Measurements from ENCODE around the gene RAN. TPM values are rescaled to one million over a fixed set of nuclear protein-coding genes. Genes with fewer than 3 reads are reported as not detected.
"Not testable (repeated sequence)": the region's sequence is repeated elsewhere in the genome, so short reads cannot be mapped to it uniquely, and the experiment has no call there.

Gene RAN
- total RNA-seq, 1 donor from 2014 or later: 447 TPM

- not testable (repeated sequence) for DNase-seq (ENCODE audit: low spot score in 2 of 2); FAIRE-seq
Measured at GRCh38 chr12:130848785-130849305, 23.0 kb upstream of the RAN start.

- FAIRE-seq: no peak
- no peak for DNase-seq (ENCODE audit: low spot score in 2 of 2)
Measured at GRCh38 chr12:130849561-130850417, 22.1 kb upstream of the RAN start.

- FAIRE-seq: no peak
- no peak for DNase-seq (ENCODE audit: low spot score in 2 of 2)
Measured at GRCh38 chr12:130850418-130851021, 21.3 kb upstream of the RAN start.

- no peak for DNase-seq (ENCODE audit: low spot score in 2 of 2)
- FAIRE-seq: no peak
Measured at GRCh38 chr12:130856088-130856487, 15.8 kb upstream of the RAN start.

GRCh38 chr12:130858084-130858483, 13.8 kb upstream of the RAN start:
- FAIRE-seq (no peak), DNase-seq (ENCODE audit: low spot score in 2 of 2) (no peak)

GRCh38 chr12:130859161-130859560, 12.7 kb upstream of the RAN start:
- no peak for FAIRE-seq
- no peak for DNase-seq (ENCODE audit: low spot score in 2 of 2)

GRCh38 chr12:130860311-130860710, 11.6 kb upstream of the RAN start:
- FAIRE-seq (no peak), DNase-seq (ENCODE audit: low spot score in 2 of 2) (no peak)

GRCh38 chr12:130862161-130862560, 9.7 kb upstream of the RAN start:
- no peak for DNase-seq (ENCODE audit: low spot score in 2 of 2)
- no peak for FAIRE-seq

- DNase-seq (ENCODE audit: low spot score in 2 of 2); FAIRE-seq: not testable (repeated sequence)
Measured at GRCh38 chr12:130862771-130863170, 9.1 kb upstream of the RAN start.

- FAIRE-seq (no peak), DNase-seq (ENCODE audit: low spot score in 2 of 2) (no peak)
Measured at GRCh38 chr12:130863298-130863697, 8.6 kb upstream of the RAN start.

GRCh38 chr12:130868412-130868811, 3.5 kb upstream of the RAN start:
- DNase-seq (ENCODE audit: low spot score in 2 of 2) (no peak), FAIRE-seq (no peak)

GRCh38 chr12:130870442-130871285, 1.2 kb upstream of the RAN start:
- DNase-seq (ENCODE audit: low spot score in 2 of 2) (peak; percentile 53 to 57), FAIRE-seq (no peak)

- DNase-seq (ENCODE audit: low spot score in 2 of 2): peak; percentile 80 to 82
- FAIRE-seq: no peak
Measured at GRCh38 chr12:130872179-130873096, 572 bp downstream of the RAN start.

GRCh38 chr12:130873106-130873795, 1.4 kb downstream of the RAN start:
- FAIRE-seq: no peak
- DNase-seq (ENCODE audit: low spot score in 2 of 2): no peak

- no peak for FAIRE-seq
- no peak for DNase-seq (ENCODE audit: low spot score in 2 of 2)
Measured at GRCh38 chr12:130873825-130874224, 2.0 kb downstream of the RAN start.

GRCh38 chr12:130874696-130875095, 2.8 kb downstream of the RAN start:
- FAIRE-seq (no peak), DNase-seq (ENCODE audit: low spot score in 2 of 2) (no peak)

GRCh38 chr12:130875193-130875592, 3.3 kb downstream of the RAN start:
- DNase-seq (ENCODE audit: low spot score in 2 of 2) (no peak), FAIRE-seq (no peak)

- not testable (repeated sequence) for DNase-seq (ENCODE audit: low spot score in 2 of 2); FAIRE-seq
Measured at GRCh38 chr12:130875708-130876107, 3.8 kb downstream of the RAN start.

GRCh38 chr12:130876297-130876696, 4.4 kb downstream of the RAN start:
- no peak for DNase-seq (ENCODE audit: low spot score in 2 of 2)
- FAIRE-seq: no peak
